HEK293 (cell line): Measurements from ENCODE around the gene MYLK.

Experiments
- CTCF ChIA-PET: fragments of 350-600 bp; formaldehyde crosslinking; extraction: SDS; loops from one replicate; lab custom pipeline; 2021; ENCODE audit warnings: antibody characterized with exemption; lab: Yijun Ruan, JAX
- POLR2A ChIA-PET: fragments of 300-600 bp; formaldehyde crosslinking; extraction: SDS; loops from one replicate; lab custom pipeline; 2020; ENCODE audit warnings: antibody characterized with exemption, inconsistent platforms; lab: Yijun Ruan, JAX
- H3K27ac ChIP-seq: fragments of 200-500 bp; sonication (Bioruptor generic); 2 replicates; pipeline ENCODE4 v1.5.1; 2014; ENCODE audit warnings: low read depth, low read length, control low read depth, inconsistent platforms; ENCODE audit errors: extremely low read depth
- H3K36me3 ChIP-seq, 2 experiments: fragments of 200-500 bp in 1 of 2; sonication (Bioruptor generic) in 1 of 2; 1 replicate in 1 of 2; 2 replicates in 1 of 2; pipeline ENCODE4 v1.5.1; 2014 to 2017; ENCODE audit warnings: inconsistent platforms in 2 of 2, low read length in 2 of 2; ENCODE audit not compliant: control insufficient read depth in 2 of 2, insufficient read depth in 1 of 2
- H3K4me1 ChIP-seq: fragments of 200-500 bp; sonication (Bioruptor generic); 2 replicates; pipeline ENCODE4 v1.5.1; 2014; ENCODE audit warnings: mild to moderate bottlenecking, low read length, inconsistent platforms; ENCODE audit not compliant: control insufficient read depth, insufficient read depth
- H3K4me3 ChIP-seq: 2 replicates; pipeline ENCODE4 v1.5.1; 2011; ENCODE audit warnings: low read depth, mild to moderate bottlenecking, control low read depth, low read length, moderate library complexity
- H3K9me3 ChIP-seq: fragments of 200-500 bp; sonication (Bioruptor generic); 2 replicates; pipeline ENCODE4 v1.5.1; 2014; ENCODE audit warnings: low read depth, low read length, inconsistent platforms; ENCODE audit not compliant: control insufficient read depth, insufficient read depth
- EGR2 ChIP-seq: fragments of 450-650 bp; formaldehyde crosslinking; IDR thresholded peaks from 2 replicates; pipeline ENCODE4 v1.5.1; 2016; ENCODE audit warnings: low read depth, missing biosample characterization, missing genetic modification characterization
- GLIS2 ChIP-seq: fragments of 450-650 bp; formaldehyde crosslinking; IDR thresholded peaks from 2 replicates; pipeline ENCODE4 v1.5.1; 2016; ENCODE audit warnings: missing biosample characterization, missing genetic modification characterization
- HOXA7 ChIP-seq: sonication (generic); formaldehyde crosslinking; IDR thresholded peaks from 2 replicates; pipeline ENCODE4 v1.8.1; 2022; ENCODE audit warnings: missing genetic modification reagents, borderline replicate concordance
- KLF16 ChIP-seq: fragments of 450-650 bp; formaldehyde crosslinking; IDR thresholded peaks from 2 replicates; pipeline ENCODE4 v1.5.1; 2017; ENCODE audit warnings: missing biosample characterization, missing genetic modification characterization
- KLF8 ChIP-seq: fragments of 450-650 bp; formaldehyde crosslinking; IDR thresholded peaks from 2 replicates; pipeline ENCODE4 v1.5.1; 2016; ENCODE audit warnings: missing biosample characterization, missing genetic modification characterization
- SCRT2 ChIP-seq: fragments of 450-650 bp; formaldehyde crosslinking; IDR thresholded peaks from 2 replicates; pipeline ENCODE4 v1.5.1; 2016; ENCODE audit warnings: missing biosample characterization, missing genetic modification characterization
- ZNF112 ChIP-seq: fragments of 450-650 bp; formaldehyde crosslinking; IDR thresholded peaks from 2 replicates; pipeline ENCODE4 v1.5.0; 2017; ENCODE audit warnings: missing biosample characterization, missing genetic modification characterization
- ZNF133 ChIP-seq: fragments of 450-650 bp; formaldehyde crosslinking; IDR thresholded peaks from 2 replicates; pipeline ENCODE4 v1.5.1; 2016; ENCODE audit warnings: missing biosample characterization, missing genetic modification characterization
- ZNF19 ChIP-seq: fragments of 450-650 bp; formaldehyde crosslinking; IDR thresholded peaks from 2 replicates; pipeline ENCODE4; 2016; ENCODE audit warnings: missing biosample characterization, missing genetic modification characterization, low read depth
- ZNF221 ChIP-seq: fragments of 450-650 bp; formaldehyde crosslinking; IDR thresholded peaks from 2 replicates; pipeline ENCODE4 v1.5.1; 2017; ENCODE audit warnings: missing biosample characterization, missing genetic modification characterization, borderline replicate concordance
- ZNF555 ChIP-seq: fragments of 450-650 bp; formaldehyde crosslinking; conservative IDR thresholded peaks from 2 replicates; pipeline ENCODE4 v1.5.1; 2017; ENCODE audit warnings: missing biosample characterization, mild to moderate bottlenecking, missing genetic modification characterization, inconsistent platforms
- ZNF610 ChIP-seq: fragments of 450-650 bp; formaldehyde crosslinking; IDR thresholded peaks from 2 replicates; pipeline ENCODE4 v1.5.1; 2016; ENCODE audit warnings: missing biosample characterization, missing genetic modification characterization, borderline replicate concordance
- ZNF701 ChIP-seq: fragments of 450-650 bp; formaldehyde crosslinking; IDR thresholded peaks from 2 replicates; pipeline ENCODE4 v1.5.1; 2016; ENCODE audit warnings: missing biosample characterization, missing genetic modification characterization
- TF ChIP-seq, protein P1 (sequence below): fragments of 450-650 bp; formaldehyde crosslinking; conservative IDR thresholded peaks from 2 replicates; pipeline ENCODE4 v1.5.1; 2016; ENCODE audit warnings: low read depth, missing biosample characterization, missing genetic modification characterization
- TF ChIP-seq, protein P2 (sequence below): fragments of 450-650 bp; formaldehyde crosslinking; IDR thresholded peaks from 2 replicates; pipeline ENCODE4; 2016; ENCODE audit warnings: missing biosample characterization, missing genetic modification characterization
- TF ChIP-seq, protein P3 (sequence below): fragments of 450-650 bp; formaldehyde crosslinking; IDR thresholded peaks from 2 replicates; pipeline ENCODE4 v1.5.1; 2016; ENCODE audit warnings: missing biosample characterization, missing genetic modification characterization
- TF ChIP-seq, protein P4 (sequence below): fragments of 450-650 bp; formaldehyde crosslinking; IDR thresholded peaks from 2 replicates; pipeline ENCODE4 v1.5.1; 2016; ENCODE audit warnings: missing biosample characterization, missing genetic modification characterization
- TF ChIP-seq, protein P5 (sequence below): fragments of 450-650 bp; IDR thresholded peaks from 2 replicates; pipeline ENCODE4 v1.5.1; 2018; ENCODE audit warnings: missing biosample characterization, missing genetic modification characterization
- TF ChIP-seq, protein P6 (sequence below): fragments of 450-650 bp; formaldehyde crosslinking; IDR thresholded peaks from 2 replicates; pipeline ENCODE4 v1.5.1; 2017; ENCODE audit warnings: missing biosample characterization, missing genetic modification characterization

The MYLK gene

DNA sequence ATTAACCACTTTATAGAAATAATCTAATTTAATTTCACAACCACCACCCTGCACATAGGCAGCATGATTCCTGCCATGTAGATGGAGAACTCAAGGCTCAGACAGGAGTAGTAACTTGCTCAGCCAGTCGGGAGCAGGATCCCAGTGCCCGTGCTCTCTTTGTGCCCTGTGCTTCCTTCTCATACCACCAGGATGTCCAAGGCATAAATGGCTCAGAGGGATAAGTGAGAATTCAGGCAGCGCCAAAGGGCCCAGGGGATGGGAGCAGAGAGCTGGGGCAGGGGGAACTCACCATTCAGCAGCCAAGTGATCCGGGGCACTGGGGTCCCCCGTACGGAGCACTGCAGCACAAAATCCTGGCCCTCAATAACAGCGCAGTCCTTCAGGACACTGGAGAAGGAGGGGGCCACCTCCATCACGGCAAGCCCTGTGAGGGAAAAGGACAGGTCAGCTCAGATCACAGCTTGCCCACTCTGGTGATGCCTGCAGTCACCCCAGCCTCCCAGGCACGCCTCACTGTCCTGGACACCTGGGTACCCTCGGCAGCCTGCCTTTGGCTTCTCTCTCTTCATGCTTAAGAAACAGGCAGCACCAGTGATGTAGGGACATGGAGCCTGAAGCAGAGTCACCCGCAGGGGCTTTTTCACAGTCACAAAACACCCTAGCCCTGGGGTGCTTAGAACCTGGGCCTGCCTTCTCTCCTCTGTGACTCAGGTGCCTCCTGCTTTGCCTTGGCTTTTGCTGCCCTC is 158.3 kb downstream of the MYLK start:
- CTCF ChIA-PET = interaction anchor here (1.1 to 7.4 kb wide), 4 partner anchors 19 to 84 kb away, joined by 3 to 81 read pairs (median 6); no protein-coding TSS in a partner anchor
- Histone ChIP-seq H3K36me3 (no peaks in the 10 kb centered on the region), H3K4me1 (peaks cover 1% of the 10 kb centered on the region; the same call in 1 of the 2 replicates), H3K27ac (no peak overlapping the region), H3K4me3 (no peak overlapping the region), H3K9me3 (no peaks in the 10 kb centered on the region)
- no peak for TF ChIP-seq ZNF112 (tag by site-specific recombination)
- POLR2A ChIA-PET = no interaction called here

DNA sequence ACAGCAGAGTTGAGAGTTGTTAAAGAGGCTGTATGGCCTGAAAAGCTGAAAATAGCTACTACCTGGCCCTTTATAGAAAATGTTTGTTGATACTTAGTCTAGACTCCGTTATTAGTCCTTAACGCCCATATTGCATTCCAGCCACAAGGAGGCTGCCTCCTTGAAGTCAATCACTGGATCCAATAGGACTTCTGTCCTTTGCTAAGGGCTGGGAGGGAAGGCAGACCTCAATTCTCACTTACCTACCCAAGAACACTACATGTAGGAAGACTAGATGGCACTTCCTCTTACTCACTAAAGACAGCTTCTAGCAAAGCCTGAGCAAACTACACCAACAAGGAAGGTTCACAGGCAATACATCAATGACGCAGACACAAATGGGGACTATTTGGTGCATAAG is 159.8 kb downstream of the MYLK start:
- Histone ChIP-seq H3K4me3 (no peak overlapping the region), H3K9me3 (no peaks in the 10 kb centered on the region), H3K36me3 (no peaks in the 10 kb centered on the region), H3K4me1 (no peaks in the 10 kb centered on the region), H3K27ac (no peak overlapping the region)
- ChIA-PET POLR2A (interaction anchor here (0.6 kb wide), 1 partner anchor 78 kb away, joined by 5 read pairs; no protein-coding TSS in a partner anchor), CTCF (interaction anchor here (0.6 to 7.4 kb wide), 28 partner anchors 9 to 751 kb away, joined by 3 to 81 read pairs (median 4); no protein-coding TSS in a partner anchor)
- no peak for TF ChIP-seq ZNF555 (tag by site-specific recombination)
- TF ChIP-seq, protein P1, sequence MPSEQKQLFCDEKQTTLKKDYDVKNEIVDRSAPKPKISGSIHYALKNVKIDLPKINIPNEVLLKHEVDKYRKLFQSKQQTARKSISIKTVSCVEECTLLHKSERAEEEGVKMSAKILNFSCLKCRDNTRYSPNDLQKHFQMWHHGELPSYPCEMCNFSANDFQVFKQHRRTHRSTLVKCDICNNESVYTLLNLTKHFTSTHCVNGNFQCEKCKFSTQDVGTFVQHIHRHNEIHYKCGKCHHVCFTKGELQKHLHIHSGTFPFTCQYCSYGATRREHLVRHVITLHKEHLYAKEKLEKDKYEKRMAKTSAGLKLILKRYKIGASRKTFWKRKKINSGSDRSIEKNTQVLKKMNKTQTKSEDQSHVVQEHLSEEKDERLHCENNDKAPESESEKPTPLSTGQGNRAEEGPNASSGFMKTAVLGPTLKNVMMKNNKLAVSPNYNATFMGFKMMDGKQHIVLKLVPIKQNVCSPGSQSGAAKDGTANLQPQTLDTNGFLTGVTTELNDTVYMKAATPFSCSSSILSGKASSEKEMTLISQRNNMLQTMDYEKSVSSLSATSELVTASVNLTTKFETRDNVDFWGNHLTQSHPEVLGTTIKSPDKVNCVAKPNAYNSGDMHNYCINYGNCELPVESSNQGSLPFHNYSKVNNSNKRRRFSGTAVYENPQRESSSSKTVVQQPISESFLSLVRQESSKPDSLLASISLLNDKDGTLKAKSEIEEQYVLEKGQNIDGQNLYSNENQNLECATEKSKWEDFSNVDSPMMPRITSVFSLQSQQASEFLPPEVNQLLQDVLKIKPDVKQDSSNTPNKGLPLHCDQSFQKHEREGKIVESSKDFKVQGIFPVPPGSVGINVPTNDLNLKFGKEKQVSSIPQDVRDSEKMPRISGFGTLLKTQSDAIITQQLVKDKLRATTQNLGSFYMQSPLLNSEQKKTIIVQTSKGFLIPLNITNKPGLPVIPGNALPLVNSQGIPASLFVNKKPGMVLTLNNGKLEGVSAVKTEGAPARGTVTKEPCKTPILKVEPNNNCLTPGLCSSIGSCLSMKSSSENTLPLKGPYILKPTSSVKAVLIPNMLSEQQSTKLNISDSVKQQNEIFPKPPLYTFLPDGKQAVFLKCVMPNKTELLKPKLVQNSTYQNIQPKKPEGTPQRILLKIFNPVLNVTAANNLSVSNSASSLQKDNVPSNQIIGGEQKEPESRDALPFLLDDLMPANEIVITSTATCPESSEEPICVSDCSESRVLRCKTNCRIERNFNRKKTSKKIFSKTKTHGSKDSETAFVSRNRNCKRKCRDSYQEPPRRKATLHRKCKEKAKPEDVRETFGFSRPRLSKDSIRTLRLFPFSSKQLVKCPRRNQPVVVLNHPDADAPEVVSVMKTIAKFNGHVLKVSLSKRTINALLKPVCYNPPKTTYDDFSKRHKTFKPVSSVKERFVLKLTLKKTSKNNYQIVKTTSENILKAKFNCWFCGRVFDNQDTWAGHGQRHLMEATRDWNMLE (tag by site-specific recombination) = no peak
- TF ChIP-seq, protein P2, sequence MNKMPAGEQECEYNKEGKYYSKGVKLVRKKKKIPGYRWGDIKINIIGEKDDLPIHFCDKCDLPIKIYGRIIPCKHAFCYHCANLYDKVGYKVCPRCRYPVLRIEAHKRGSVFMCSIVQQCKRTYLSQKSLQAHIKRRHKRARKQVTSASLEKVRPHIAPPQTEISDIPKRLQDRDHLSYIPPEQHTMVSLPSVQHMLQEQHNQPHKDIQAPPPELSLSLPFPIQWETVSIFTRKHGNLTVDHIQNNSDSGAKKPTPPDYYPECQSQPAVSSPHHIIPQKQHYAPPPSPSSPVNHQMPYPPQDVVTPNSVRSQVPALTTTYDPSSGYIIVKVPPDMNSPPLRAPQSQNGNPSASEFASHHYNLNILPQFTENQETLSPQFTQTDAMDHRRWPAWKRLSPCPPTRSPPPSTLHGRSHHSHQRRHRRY (tag by site-specific recombination) = no peak
- TF ChIP-seq SCRT2 = no peak
- no peak for TF ChIP-seq ZNF133 (tag by site-specific recombination)
- TF ChIP-seq KLF16 (tag by site-specific recombination) = no peak
- TF ChIP-seq, protein P3, sequence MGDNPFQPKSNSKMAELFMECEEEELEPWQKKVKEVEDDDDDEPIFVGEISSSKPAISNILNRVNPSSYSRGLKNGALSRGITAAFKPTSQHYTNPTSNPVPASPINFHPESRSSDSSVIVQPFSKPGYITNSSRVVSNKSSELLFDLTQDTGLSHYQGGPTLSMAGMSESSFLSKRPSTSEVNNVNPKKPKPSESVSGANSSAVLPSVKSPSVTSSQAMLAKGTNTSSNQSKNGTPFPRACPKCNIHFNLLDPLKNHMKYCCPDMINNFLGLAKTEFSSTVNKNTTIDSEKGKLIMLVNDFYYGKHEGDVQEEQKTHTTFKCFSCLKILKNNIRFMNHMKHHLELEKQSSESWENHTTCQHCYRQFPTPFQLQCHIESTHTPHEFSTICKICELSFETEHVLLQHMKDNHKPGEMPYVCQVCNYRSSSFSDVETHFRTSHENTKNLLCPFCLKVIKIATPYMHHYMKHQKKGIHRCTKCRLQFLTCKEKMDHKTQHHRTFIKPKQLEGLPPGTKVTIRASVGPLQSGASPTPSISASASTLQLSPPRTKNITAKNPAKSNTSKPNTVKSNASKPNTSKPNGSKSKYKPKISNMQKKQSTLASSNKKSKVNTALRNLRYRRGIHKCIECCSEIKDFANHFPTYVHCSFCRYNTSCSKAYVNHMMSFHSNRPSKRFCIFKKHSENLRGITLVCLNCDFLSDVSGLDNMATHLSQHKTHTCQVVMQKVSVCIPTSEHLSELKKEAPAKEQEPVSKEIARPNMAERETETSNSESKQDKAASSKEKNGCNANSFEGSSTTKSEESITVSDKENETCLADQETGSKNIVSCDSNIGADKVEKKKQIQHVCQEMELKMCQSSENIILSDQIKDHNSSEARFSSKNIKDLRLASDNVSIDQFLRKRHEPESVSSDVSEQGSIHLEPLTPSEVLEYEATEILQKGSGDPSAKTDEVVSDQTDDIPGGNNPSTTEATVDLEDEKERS (tag by site-specific recombination) = no peak
- TF ChIP-seq, protein P4, sequence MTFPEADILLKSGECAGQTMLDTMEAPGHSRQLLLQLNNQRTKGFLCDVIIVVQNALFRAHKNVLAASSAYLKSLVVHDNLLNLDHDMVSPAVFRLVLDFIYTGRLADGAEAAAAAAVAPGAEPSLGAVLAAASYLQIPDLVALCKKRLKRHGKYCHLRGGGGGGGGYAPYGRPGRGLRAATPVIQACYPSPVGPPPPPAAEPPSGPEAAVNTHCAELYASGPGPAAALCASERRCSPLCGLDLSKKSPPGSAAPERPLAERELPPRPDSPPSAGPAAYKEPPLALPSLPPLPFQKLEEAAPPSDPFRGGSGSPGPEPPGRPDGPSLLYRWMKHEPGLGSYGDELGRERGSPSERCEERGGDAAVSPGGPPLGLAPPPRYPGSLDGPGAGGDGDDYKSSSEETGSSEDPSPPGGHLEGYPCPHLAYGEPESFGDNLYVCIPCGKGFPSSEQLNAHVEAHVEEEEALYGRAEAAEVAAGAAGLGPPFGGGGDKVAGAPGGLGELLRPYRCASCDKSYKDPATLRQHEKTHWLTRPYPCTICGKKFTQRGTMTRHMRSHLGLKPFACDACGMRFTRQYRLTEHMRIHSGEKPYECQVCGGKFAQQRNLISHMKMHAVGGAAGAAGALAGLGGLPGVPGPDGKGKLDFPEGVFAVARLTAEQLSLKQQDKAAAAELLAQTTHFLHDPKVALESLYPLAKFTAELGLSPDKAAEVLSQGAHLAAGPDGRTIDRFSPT = no peak
- TF ChIP-seq, protein P5, sequence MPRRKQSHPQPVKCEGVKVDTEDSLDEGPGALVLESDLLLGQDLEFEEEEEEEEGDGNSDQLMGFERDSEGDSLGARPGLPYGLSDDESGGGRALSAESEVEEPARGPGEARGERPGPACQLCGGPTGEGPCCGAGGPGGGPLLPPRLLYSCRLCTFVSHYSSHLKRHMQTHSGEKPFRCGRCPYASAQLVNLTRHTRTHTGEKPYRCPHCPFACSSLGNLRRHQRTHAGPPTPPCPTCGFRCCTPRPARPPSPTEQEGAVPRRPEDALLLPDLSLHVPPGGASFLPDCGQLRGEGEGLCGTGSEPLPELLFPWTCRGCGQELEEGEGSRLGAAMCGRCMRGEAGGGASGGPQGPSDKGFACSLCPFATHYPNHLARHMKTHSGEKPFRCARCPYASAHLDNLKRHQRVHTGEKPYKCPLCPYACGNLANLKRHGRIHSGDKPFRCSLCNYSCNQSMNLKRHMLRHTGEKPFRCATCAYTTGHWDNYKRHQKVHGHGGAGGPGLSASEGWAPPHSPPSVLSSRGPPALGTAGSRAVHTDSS = no peak
- TF ChIP-seq EGR2 (tag by site-specific recombination) = no peak
- no peak for TF ChIP-seq ZNF221
- TF ChIP-seq ZNF610 (tag by site-specific recombination) = no peak
- no peak for TF ChIP-seq GLIS2 (tag by site-specific recombination)
- no peak for TF ChIP-seq HOXA7 (CRISPR knock-in tag)
- no peak for TF ChIP-seq ZNF19 (tag by site-specific recombination)
- no peak for TF ChIP-seq ZNF701
- TF ChIP-seq KLF8 (tag by site-specific recombination) = no peak
- TF ChIP-seq, protein P6, sequence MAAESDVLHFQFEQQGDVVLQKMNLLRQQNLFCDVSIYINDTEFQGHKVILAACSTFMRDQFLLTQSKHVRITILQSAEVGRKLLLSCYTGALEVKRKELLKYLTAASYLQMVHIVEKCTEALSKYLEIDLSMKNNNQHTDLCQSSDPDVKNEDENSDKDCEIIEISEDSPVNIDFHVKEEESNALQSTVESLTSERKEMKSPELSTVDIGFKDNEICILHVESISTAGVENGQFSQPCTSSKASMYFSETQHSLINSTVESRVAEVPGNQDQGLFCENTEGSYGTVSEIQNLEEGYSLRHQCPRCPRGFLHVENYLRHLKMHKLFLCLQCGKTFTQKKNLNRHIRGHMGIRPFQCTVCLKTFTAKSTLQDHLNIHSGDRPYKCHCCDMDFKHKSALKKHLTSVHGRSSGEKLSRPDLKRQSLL (tag by site-specific recombination) = no peak
